GM13977 (cell line): Measurements from ENCODE around the gene WNK2.

Source experiments
- DNase-seq: peaks from one replicate; pipeline ENCODE4 v3.0.0; 2012; ENCODE audit warnings: low spot score
- CTCF ChIP-seq: IDR thresholded peaks from 2 replicates; pipeline ENCODE4 v1.5.1; 2012; ENCODE audit warnings: mild to moderate bottlenecking, control low read depth; ENCODE audit not compliant: insufficient read depth; ENCODE audit errors: extremely low read depth, missing control alignments
- in situ Hi-C: fragments of 300-500 bp; cut with MboI; formaldehyde crosslinking; loops from one replicate; pipeline ENCODE4 v1.12.0; 2022; ENCODE audit warnings: low sequenced_read_pairs, low pct_unique_long_range_greater_than_20kb, mixed read lengths, inconsistent platforms; ENCODE audit not compliant: unreplicated experiment

WNK2 gene

GRCh38 chr9:93287189-93287552 is 103.2 kb downstream of the WNK2 start:
- in situ Hi-C loops, result no loop called here
- TF ChIP-seq CTCF, result no peak
- DNase-seq, result no peak

DNA sequence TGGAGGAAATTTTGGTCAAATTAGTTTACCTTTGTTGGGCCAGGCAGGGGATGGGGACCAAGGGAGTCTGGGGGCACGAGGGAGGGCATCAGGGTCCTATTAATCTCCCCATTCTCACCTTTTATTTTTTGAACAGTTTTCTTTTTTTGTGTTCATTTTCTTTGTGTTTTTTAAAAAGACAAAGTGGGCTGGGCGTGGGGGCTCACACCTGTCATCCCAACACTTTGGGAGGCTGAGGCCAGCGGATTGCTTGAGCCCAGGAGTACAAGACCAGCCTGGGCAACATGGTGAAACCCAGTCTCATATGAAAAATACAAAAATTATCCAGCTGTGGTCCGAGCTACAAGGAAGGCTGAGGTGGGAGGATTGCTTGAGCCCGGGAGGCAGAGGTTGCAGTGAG is 103.7 kb downstream of the WNK2 start:
- DNase-seq, result no peak
- TF ChIP-seq CTCF, result no peak
- in situ Hi-C loops, result no loop called here

- peak; percentile 21 for DNase-seq
- in situ Hi-C loops, result no loop called here
- TF ChIP-seq CTCF, result no peak
Measured at GRCh38 chr9:93288341-93288740, 104.4 kb downstream of the WNK2 start.

DNA sequence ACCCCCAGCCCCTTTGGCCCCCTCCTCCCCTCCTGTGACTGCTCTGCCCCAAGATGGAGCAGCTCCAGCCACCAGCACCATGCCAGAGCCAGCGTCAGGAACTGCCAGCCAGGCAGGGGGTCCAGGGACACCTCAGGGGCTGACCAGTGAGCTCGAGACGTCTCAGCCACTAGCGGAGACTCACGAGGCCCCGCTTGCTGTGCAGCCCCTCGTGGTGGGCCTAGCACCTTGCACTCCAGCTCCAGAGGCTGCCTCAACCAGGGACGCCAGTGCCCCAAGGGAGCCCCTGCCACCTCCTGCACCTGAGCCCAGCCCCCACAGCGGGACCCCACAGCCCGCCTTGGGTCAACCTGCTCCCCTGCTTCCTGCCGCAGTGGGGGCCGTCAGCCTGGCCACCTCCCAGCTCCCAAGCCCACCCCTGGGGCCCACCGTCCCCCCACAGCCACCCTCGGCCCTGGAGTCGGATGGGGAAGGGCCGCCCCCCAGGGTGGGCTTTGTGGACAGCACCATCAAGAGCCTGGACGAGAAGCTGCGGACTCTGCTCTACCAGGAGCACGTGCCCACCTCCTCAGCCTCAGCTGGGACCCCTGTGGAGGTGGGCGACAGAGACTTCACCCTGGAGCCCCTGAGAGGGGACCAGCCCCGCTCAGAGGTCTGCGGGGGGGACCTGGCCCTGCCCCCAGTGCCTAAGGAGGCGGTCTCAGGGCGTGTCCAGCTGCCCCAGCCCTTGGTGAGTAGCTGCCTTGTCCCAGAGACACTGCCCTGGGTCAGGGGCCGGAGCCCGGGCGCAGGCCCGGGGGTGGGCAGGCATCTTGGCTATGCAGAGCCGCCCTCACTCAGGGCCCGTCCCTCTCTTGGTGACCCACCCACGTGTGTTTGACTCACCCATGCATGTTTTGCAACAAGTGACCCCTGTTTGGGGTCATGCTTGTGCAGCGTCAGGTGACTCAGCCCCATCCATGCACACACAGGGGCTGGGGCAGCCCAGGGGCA is 105.2 kb downstream of the WNK2 start:
- in situ Hi-C loops, result no loop called here
- DNase-seq, result no peak
- TF ChIP-seq CTCF, result no peak

DNA sequence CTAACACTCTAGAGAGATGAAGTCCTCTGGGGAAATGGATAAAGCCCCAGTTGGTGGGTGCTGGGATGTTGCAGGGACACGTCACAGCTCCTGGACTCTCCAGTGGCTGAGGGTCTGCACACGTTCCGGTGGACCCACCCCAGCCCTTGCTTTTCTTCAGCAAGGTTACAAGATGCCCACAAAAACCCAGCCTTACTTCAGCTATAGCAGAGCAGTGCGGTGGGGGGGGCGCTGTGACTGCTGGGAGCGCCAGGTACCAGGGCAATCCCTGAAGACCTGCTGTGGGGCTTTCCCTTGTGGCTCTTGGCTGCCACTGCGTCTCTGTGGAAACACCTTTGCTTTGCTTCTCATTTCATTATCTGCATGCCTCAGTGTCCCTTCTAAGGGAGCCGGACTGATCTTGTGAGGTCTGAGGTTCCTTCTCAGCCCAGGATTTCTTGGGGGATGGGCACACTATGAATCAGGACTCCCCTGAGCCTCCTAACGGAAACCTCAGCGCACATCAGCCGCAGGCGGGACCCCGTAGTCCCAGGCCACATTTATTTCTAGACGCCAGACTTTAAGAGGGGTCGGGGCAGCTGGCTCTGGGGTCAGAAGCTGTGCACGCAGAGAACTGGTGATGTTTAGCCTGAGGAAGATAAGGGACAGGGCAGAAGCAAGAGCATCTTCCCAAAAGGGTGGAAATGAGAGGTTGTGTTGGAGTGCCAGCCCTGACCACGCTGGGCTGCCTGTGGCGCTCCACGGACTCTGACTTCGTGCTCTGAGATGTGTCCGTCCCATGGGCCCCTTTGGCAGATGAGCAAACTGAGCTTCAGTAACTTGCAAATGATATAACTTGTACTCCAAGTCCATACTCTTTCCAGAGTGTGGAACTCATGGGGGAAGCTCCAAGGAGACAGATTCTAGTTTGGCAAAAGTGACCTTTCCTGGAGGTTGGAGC is 106.8 kb downstream of the WNK2 start:
- TF ChIP-seq CTCF, result no peak
- DNase-seq, result peak; percentile 43
- in situ Hi-C loops, result no loop called here

DNA sequence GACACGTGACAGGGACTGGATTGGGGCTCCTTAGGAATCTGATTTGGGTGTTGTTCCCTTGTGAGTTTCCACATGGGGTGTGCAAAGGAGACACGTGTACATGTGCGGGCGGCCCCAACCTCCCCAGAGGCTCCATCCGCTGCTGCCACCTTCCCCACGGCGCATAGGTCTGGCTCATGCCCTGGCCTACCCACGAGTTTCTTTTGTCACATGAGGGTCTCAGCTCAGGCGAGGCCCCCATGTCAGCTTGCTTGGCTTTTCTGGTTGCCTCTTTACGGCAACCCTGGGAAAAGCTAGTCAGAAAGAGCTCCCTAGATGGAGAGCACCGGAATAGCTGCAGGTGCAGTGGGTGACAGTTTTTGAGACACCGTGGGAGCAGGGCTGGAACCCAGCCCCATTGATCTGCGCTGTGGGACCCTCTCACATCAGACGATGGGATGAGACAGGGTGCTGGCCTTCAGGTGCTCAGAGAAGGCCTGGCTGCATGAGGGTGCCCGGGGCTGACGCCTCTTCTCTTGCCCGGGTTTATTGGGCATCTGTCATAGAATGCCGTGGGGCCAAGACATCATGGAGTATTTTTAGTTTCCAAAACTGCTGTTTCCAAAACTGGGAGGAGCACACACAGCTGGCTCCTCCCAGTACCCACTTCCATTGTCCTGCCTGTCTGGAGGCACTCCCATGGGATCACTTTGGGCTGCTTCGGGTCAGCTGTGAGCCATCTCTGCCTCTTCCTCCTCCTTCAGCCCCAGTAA is 107.8 kb downstream of the WNK2 start:
- in situ Hi-C loops, result no loop called here
- TF ChIP-seq CTCF, result no peak
- no peak for DNase-seq
